ENCODE results near the gene IL4R.
"Not testable (repeated sequence)": the region's sequence is repeated elsewhere in the genome, so short reads cannot be mapped to it uniquely, and the experiment has no call there.

The IL4R gene

GRCh38 chr16:27405546-27406451 is 92.0 kb downstream of the IL4R start:
- DNase-seq, result no peak

- DNase-seq, result no peak
These were observed 92.8 kb downstream of the IL4R start for GRCh38 chr16:27406511-27407128.

- no peak for DNase-seq
These were observed 93.4 kb downstream of the IL4R start for GRCh38 chr16:27407133-27407532.

GRCh38 chr16:27408012-27408601 is 94.3 kb downstream of the IL4R start:
- DNase-seq, result no peak

- no peak for DNase-seq
These were observed 94.8 kb downstream of the IL4R start for GRCh38 chr16:27408602-27409031.

- not testable (repeated sequence) for DNase-seq
These were observed 96.2 kb downstream of the IL4R start for GRCh38 chr16:27409958-27410357.

GRCh38 chr16:27410761-27411160 is 97.0 kb downstream of the IL4R start:
- no peak for DNase-seq

GRCh38 chr16:27413956-27414355 is 100.2 kb downstream of the IL4R start:
- DNase-seq, result no peak
